Cerebellar cortex (tissue), 1 donor: ENCODE results near the gene MTFR1L.
A peak's percentile ranks its signal among the peaks of the same experiment; 100 is the strongest.

Experiments
- DNase-seq: peaks from one replicate; pipeline ENCODE4 v3.0.0-alpha.2; 2015; ENCODE audit warnings: low spot score

Gene MTFR1L

GRCh38 chr1:25807480-25808390 lies 12.0 kb upstream of the MTFR1L start:
- no peak for DNase-seq

DNA sequence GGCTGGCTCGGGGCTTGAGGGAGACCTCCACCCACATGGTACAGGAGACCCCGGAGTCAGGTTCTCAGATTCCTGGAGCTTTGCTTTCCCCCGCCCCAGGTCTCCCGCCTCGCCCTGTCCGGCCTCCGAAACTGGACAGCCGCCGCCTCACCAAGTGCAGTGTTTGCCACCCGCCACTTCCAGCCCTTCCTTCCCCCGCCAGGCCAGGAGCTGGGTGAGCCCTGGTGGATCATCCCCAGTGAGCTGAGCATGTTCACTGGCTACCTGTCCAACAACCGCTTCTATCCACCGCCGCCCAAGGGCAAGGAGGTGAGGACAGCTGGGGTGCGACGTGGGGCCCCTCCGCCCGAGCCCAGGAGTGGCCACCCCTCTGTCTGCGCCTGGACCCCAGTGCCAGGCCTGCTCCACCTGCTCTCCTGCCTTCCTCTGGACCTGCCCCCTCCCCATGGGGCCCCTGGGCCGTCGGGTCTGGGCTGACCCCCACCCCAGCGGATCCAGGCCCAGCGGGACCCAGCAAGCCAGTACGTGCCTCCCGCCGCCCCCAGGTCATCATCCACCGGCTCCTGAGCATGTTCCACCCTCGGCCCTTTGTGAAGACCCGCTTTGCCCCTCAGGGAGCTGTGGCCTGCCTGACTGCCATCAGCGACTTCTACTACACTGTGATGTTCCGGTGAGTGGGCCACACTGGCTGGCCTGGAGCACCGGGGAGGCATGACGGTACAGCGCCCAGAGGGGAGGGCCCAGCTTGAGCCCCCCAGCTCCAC lies 11.1 kb upstream of the MTFR1L start:
- no peak for DNase-seq

GRCh38 chr1:25809283-25809926 lies 10.3 kb upstream of the MTFR1L start:
- DNase-seq, result no peak

GRCh38 chr1:25809929-25810328 lies 9.8 kb upstream of the MTFR1L start:
- DNase-seq, result no peak

GRCh38 chr1:25810341-25811299 lies 9.1 kb upstream of the MTFR1L start:
- DNase-seq, result peak; percentile 73

DNA sequence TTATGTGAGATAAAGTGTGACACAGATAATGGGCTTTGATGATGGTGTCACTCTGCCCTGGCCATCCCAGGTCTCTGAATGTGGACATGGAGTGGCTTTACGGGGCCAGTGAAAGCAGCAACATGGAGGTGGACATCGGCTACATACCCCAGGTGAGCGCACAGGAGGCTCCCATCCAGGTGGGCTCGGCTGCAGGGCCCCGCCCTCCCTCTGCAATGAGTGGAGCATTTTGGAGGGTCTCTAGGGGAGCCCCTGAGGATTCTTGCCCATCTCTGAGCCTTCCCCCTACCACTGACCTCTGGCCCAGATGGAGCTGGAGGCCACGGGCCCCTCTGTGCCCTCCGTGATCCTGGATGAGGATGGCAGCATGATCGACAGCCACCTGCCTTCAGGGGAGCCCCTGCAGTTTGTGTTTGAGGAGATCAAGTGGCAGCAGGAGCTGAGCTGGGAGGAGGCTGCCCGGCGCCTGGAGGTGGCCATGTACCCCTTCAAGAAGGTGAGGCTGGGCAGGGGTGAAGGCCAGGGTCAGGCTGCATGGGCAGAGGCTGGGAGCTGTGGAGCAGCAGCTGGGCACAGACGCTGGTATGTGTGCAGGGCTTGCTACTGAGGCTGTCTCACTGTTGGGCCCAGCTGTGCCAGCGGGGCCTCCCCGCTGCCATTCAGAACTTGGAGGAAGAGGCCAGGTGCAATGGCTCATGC lies 8.2 kb upstream of the MTFR1L start:
- DNase-seq, result no peak

DNA sequence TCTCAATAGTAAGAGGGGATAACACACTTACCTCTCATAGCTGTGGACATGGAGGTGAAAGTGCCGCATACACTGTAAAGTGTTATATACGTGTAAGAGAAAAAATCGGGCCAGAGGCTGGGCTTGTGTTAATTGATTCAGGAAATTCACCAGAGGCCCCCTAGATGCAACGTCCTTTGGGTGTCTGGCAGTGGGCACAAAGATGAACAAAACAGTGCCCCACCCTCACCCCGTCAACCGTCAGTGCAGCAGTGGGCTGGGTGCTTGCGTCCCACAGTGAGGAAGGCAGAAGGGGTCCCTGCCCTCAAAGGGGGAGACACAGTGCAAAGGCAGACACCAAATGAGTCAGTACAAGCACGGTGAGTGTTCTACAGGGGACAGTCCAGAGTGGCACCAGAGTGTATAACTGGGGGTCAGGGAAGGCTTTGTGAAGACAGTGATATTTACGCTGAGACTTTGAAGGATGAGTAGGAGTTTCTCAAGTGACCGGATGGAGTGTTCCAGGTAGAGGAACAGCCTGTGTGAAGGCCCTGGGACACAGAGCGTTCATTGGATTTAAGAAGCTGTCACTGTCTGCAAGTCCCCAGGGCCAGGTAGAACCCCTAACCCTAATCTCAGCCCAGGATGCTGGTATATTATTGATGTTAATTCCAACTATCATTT lies 6.6 kb upstream of the MTFR1L start:
- DNase-seq, result no peak

DNA sequence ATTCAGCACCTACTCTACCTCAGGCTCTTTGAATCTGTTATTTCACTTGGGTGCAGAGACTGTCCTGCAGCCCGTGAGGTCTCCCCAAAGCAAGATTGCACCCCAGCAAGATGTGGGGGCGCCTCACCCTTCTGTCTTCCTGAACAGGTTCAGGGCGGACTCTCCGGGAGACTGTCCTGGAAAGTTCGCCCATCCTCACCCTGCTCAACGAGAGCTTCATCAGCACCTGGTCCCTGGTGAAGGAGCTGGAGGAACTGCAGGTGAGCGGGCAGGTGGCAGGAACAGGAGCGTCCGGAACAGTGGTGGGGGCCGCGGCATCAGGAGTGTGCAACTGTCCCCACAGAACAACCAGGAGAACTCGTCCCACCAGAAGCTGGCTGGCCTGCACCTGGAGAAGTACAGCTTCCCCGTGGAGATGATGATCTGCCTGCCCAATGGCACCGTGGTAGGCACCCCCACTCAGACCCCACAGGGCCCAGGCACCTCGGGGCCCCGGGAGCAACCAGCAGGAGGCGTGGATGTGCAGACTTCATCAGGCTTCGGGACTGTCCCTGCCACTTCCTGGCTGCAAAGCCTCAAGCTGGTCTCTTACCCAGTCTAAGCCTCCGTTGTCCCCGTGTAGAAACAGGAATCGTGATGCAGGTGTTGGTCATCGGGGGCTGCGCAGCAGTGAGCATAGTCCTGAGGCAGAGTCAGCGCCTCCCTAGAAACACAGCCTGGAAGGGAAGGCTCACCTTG lies 5.9 kb upstream of the MTFR1L start:
- DNase-seq, result no peak

DNA sequence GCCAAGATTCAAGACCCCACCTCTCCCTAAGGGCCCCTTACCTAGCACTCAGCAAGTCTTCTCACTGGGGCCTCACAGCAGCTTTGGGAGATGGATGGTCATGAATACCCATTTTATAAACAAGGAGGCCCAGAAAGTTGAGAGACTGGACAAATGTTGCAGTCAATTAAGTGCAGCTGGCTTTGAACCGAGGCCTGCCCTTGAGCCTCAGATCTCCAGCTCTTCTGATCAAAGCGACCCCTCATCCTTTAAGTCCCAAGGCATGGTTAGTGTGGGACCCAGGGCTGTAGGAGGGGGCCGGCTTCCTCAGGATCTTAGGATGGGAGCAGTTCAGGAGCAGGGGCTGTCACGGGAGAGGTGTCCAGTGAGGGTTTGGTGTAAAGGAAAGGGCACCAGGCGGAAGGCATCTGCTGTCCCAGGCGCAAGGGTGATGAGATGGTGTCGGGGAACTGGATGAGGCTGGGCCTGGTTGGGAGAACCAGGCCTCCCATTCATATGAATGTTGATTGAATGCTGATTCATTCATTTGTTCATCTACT lies 5.1 kb upstream of the MTFR1L start:
- DNase-seq, result no peak

- DNase-seq, result no peak
Observed at GRCh38 chr1:25815208-25816111, 4.3 kb upstream of the MTFR1L start.

- no peak for DNase-seq
Observed at GRCh38 chr1:25816112-25816718, 3.5 kb upstream of the MTFR1L start.

DNA sequence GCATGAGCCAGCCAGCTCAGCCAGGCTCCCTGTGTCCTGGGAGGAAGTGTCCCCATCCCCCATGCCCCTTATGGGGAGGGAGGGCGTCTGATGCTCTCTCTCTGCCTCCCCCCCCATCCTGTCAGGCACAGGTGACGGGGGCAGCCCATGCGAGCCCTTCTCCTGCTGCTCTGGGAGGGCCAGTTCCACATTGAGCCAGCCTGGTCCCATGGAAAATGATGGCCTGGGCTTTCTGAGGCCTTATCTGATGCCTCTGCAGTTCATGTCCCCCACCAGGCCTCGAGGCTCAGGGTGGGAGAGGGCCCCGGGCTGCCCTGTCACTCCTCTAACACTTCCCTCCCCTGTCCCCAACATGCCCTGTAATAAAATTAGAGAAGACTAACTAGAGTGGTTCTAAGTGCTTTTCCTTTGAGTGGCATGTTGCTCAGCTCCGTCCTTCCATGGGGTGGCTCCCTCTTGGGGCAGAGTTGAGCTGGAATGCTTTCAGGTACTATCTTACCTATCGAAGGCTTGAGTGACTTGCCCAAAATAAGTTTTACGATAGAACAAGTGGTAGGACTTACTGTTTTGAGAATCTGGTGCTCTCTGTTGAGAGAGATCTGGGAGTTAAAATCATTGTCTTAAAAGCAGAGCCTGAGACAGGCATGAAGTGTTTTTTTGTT lies 1.8 kb upstream of the MTFR1L start:
- no peak for DNase-seq

DNA sequence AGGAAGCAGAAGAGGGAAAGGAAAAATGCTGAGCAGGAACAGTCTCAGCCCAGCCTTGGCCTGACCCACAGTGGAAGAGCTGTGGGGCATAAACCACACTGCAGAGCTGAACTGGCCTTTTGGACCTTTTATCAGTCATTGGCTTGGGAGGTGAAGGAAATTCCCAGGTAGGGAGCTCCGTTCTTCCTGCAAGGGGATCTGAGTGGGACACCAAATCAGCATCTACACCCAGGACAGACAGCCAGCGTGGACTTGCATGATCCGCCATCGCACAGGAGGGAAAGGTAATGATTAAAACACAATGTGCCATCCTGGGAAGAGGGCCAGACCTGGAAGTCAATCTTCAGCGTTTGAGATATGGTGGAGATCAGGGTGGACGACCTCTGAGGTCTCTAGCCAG lies 1.2 kb upstream of the MTFR1L start:
- no peak for DNase-seq

- DNase-seq, result peak; percentile 63
Observed at GRCh38 chr1:25820247-25821111, 725 bp downstream of the MTFR1L start.

DNA sequence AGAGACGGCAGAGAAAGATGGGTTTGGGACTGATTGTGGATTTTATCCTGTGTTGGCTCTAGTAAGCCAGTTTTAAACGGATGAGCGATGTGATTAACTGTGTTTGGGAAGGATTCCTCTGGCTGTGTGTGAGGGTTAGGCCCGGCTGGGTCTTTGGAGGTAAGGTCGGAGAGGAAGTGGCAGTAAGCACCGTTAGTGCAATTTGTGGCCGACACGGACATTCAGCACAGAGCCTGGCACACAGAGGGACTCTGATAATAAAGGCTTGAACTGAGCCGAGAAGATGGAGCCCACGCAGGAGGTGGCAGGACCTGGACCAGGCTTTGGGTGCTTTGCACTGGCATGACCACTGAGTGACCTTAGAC lies 1.3 kb downstream of the MTFR1L start:
- DNase-seq, result no peak

DNA sequence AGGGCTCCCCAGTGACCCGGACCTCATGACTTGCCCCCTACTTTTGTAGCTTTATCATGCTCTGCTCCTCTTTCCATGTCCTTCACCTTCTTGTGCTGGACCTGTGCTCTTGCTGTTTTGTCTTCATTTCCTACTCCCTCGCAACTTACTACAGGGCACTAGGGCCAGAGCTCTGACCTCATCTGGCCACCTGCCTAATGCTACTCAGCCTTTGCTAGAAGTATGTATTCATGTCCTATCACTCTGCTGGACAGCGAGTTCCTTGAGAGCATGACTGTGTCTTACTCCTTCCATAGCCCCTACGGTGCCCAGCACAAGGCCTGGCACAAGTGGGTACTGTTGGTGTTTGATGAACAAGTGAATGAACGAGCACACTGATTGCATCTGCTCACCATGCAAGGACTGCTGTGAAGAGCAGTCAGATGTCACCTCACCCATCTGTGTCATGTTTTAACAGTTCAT lies 1.9 kb downstream of the MTFR1L start:
- DNase-seq, result no peak
